ENCODE measurements around the gene TRABD2A. TPM values are rescaled to one million over a fixed set of nuclear protein-coding genes. Genes with fewer than 3 reads are reported as not detected.

Gene TRABD2A, protein sequence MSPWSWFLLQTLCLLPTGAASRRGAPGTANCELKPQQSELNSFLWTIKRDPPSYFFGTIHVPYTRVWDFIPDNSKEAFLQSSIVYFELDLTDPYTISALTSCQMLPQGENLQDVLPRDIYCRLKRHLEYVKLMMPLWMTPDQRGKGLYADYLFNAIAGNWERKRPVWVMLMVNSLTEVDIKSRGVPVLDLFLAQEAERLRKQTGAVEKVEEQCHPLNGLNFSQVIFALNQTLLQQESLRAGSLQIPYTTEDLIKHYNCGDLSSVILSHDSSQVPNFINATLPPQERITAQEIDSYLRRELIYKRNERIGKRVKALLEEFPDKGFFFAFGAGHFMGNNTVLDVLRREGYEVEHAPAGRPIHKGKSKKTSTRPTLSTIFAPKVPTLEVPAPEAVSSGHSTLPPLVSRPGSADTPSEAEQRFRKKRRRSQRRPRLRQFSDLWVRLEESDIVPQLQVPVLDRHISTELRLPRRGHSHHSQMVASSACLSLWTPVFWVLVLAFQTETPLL
- under 1 TPM in 5 of 6 donors, not detected in 1; 0.19 to 0.59 (median 0.28) TPM for total RNA-seq
- under 1 TPM; 0.27 to 0.33 TPM for polyA plus RNA-seq

DNA sequence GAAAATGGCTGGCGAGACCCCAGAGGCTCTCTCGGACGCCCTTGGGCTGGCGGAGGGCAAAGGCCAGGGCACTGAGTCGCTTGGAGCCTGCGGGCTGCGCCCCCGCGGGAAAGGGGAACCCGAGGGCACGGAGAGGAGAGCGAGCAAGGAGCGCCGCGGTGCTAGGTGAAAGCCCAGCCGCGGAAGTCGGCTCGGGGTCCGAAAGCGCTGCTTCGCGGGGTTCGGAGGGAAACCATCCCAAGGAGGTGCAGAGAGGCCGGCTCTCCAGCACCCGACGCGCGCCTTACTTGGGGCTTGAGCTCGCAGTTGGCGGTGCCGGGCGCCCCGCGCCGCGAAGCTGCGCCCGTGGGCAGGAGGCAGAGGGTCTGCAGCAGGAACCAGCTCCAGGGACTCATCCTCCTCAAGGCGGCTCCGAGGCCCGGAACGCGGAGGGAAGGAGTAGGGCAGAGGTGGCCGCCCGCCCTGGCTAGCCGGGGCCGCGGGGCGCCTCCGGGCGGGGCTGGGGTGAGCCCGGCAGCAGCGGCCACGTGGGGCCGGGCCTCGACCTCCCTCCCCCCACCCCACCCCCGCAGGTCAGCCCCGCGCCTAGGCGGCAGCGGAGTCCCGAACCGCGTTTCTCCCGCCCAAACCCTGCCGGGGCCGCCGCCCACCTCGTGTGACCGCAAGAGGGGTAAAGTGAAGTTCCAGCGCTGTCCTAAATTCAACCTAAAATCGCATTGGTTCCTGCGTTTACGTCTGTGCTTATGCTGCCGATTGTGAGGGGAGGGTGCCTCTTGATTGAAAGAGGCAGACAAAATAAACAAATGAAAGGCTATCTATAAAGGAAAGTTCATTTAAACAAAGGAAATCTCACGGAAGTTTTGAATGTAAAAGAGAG, at the start of gene TRABD2A:
TSS of gene TRABD2A (minus strand) at position 440 of the 877 bp plus-strand sequence. CDS start at position 395, 45 bp downstream.
- TF ChIP-seq CTCF (IDR thresholded peaks at IDR 0.05), result no peak
- Histone ChIP-seq H3K36me3 (no peaks in the 10 kb centered on the region), H3K27ac (no peak within 1 kb of the TSS), H3K9me3 (no peaks in the 10 kb centered on the region), H3K27me3 (peaks cover 0 to 10% (median 0%) of the 10 kb centered on the region in 4 donors), H3K4me3 (peak within 1 kb of the TSS; percentile 17 to 67 (median 38)), H3K4me1 (peaks cover 0 to 6% (median 0%) of the 10 kb centered on the region in 3 donors)
- peak; percentile 39 to 50 (median 43) for ATAC-seq
- intact Hi-C loops (cut with DNase I), result loop anchor here in 2 of 3 donors (5.0 kb wide), 1 partner anchor 384 kb away; no protein-coding TSS in a partner anchor
- DNase-seq, result peak in 2 of 6 donors; percentile 66 to 68
- FAIRE-seq, result no peak
- 0 to 1% methylated on average over 65 to 77 of the region's 77 CpGs for WGBS, 2 donors

GRCh38 chr2:84927275-84927627, 46.4 kb upstream of the TRABD2A start:
- TF ChIP-seq CTCF (IDR thresholded peaks at IDR 0.05), result peak in 1 of 4 donors; percentile 24
- Histone ChIP-seq H3K27ac (no peak overlapping the region), H3K27me3 (no peaks in the 10 kb centered on the region), H3K4me3 (no peak overlapping the region), H3K4me1 (peaks cover 0 to 4% (median 0%) of the 10 kb centered on the region in 3 donors), H3K36me3 (no peaks in the 10 kb centered on the region), H3K9me3 (no peaks in the 10 kb centered on the region)
- WGBS, 2 donors, result 35 to 36% methylated on average over 3 of the region's 3 CpGs
- no peak for FAIRE-seq
- no peak for ATAC-seq
- intact Hi-C loops (cut with DNase I), result loop anchor here in 1 of 3 donors (5.0 kb wide), 1 partner anchor 85 kb away; no protein-coding TSS in a partner anchor
- DNase-seq, result no peak

GRCh38 chr2:84925724-84926376, 45.0 kb upstream of the TRABD2A start:
- FAIRE-seq (no peak), ATAC-seq (peak; percentile 86 to 96 (median 92)), DNase-seq (peak; percentile 95 to 100 (median 98))
- intact Hi-C loops (cut with DNase I), result loop anchor here in 1 of 3 donors (5.0 kb wide), 1 partner anchor 86 kb away; no protein-coding TSS in a partner anchor
- H3K9me3 ChIP-seq, result no peaks in the 10 kb centered on the region
- peak; percentile 96 to 100 (median 99) for TF ChIP-seq CTCF (IDR thresholded peaks at IDR 0.05)
- H3K36me3 ChIP-seq, result no peaks in the 10 kb centered on the region
- H3K4me3 ChIP-seq, result peak overlapping the region in 3 of 4 donors; percentile 15 to 45 (median 35)
- 2 to 3% methylated on average over 31 to 34 of the region's 34 CpGs for WGBS, 2 donors
- H3K27ac ChIP-seq, result no peak overlapping the region
- peaks cover 0 to 4% (median 0%) of the 10 kb centered on the region in 3 donors for H3K4me1 ChIP-seq
- H3K27me3 ChIP-seq, result no peaks in the 10 kb centered on the region

GRCh38 chr2:84925336-84925723, 44.4 kb upstream of the TRABD2A start:
- Histone ChIP-seq H3K27me3 (no peaks in the 10 kb centered on the region), H3K27ac (no peak overlapping the region), H3K9me3 (no peaks in the 10 kb centered on the region), H3K4me3 (no peak overlapping the region), H3K36me3 (no peaks in the 10 kb centered on the region), H3K4me1 (peaks cover 0 to 4% (median 0%) of the 10 kb centered on the region in 3 donors)
- DNase-seq, result no peak
- TF ChIP-seq CTCF (IDR thresholded peaks at IDR 0.05), result no peak
- intact Hi-C loops (cut with DNase I), result loop anchor here in 1 of 3 donors (5.0 kb wide), 1 partner anchor 87 kb away; no protein-coding TSS in a partner anchor
- 91 to 93% methylated on average over 2 of the region's 2 CpGs for WGBS, 2 donors
- ATAC-seq, result no peak
- FAIRE-seq, result no peak
